GM19351 (cell line): ENCODE results near the gene RCSD1.
A peak's percentile ranks its signal among the peaks of the same experiment; 100 is the strongest.

Experiments
- ATAC-seq: cut with Tn5 transposase; IDR thresholded peaks from one replicate; pipeline ENCODE4 v1.9.1; 2021; ENCODE audit warnings: mild to moderate bottlenecking, moderate library complexity; ENCODE audit not compliant: unreplicated experiment

Gene RCSD1

DNA sequence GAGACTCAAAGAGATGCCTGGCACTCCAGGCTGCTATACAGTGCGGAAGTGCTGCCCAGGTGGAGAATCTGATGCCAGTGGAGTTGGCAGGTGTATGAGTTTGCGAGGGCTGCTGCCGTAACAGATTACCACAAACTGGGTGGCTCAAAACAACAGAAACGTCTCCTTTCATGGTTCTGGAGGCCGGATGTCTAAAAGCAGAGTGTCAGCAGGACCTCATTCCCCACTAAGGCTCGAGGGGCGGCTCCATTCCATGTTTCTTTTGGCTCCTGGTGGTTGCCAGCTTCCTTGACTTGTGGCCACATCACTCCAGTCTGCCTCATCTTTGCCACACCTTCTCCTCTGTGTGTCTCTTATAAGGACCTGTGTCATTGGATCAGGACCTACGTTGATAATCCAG lies 10.0 kb downstream of the RCSD1 start:
- no peak for ATAC-seq

DNA sequence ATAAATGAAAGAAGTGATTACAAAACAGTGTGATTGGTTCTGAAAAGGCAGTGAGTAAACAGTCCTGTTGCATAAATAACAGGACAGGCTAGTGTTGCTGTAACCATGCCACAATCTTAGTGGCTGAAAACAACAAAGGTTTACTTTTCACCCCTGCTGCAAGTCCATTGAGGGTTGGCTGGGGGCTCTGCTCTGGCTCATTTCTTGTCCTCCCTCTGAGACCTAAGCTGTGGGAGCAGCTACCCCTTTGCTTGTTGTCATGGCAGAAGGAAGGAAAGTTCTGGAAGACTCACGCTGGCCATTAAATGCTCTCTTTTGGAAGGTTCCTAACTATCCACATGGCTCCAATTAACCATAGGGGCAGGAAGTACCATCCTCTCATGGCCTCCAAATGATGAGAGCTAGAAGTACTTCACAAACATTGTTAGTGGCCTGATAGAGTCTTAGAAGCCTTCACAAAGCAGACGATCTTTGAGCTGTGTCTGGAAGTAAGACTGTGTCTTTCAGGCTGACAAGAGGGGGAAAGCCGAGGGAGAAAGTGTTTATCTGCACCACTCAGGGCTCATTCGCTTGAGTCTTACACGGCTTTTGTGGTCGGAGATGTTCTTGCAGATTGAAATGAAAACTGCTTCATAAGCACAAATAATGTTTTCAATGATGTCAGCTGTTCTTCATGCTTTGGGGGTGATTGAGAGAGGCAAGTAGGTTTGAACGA lies 11.9 kb downstream of the RCSD1 start:
- no peak for ATAC-seq

DNA sequence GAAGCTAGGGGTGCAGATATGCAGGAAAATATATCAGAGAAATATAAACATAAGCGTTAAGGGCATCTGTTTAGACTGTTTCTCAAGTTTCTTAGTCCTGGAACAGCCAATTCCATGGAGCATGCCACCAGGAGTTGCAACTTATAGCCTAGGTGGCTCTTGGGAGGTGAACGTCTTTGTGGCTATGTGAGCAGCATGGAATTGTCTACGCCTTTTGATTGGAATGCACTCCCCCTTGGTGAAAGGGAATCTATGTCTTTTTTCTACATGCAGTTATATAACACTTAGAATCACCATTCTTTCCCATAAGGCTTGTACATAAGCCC lies 12.4 kb downstream of the RCSD1 start:
- ATAC-seq = no peak

DNA sequence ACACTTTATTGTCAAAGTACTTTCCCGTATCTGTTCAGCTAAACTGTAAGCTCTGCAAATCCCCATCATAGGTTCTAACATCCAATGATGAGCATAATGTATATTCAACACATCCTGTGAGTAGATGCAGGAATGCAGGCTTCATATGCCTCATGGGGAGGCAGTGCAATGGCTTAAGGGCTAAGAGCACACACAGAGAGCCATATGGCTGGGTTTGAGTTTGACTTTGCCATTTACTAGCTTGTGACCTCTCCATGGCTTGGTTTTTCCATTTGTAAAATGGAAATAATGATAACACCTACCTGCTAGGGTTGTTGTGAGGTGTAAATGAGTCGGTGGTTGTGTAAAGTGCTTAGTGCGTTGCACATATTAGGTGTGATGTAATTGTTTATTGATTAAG lies 13.4 kb downstream of the RCSD1 start:
- no peak for ATAC-seq

DNA sequence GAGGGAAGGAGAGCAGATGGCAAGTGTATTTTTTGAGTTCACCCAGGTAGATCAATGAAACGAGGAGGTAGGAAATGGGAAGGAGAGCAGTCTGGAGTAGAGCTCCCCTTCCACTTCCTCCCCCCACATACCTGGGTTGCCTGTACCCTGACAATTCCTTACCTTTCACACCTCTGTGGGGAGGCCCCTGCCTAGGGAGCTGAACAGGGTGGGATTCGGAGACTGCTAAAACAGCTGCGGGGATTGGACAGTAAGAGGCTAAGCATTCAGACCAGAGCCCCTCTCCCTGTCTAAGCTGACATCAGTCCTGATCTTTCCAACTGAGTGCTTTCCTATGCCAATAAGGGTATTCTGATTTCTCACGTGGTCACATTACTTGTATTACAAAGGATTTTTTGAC lies 14.5 kb downstream of the RCSD1 start:
- ATAC-seq = no peak

DNA sequence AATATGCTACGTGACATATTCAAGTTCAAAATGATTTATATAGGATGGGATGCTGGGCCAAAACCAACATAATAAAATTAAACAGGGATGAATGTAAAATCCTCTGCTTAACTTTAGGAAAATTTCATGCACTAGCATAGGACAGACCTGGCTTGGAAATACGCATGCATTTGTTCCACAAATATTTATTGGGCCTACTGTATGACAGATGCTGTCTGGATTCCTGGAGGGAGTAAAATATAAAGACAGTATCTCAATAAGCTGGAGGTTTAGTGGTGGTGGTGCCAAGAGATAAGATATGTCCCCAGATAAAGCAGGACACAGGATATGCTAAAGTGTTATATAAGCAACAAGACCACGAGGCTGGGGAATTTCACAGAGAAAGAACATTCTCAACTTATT lies 15.1 kb downstream of the RCSD1 start:
- no peak for ATAC-seq

DNA sequence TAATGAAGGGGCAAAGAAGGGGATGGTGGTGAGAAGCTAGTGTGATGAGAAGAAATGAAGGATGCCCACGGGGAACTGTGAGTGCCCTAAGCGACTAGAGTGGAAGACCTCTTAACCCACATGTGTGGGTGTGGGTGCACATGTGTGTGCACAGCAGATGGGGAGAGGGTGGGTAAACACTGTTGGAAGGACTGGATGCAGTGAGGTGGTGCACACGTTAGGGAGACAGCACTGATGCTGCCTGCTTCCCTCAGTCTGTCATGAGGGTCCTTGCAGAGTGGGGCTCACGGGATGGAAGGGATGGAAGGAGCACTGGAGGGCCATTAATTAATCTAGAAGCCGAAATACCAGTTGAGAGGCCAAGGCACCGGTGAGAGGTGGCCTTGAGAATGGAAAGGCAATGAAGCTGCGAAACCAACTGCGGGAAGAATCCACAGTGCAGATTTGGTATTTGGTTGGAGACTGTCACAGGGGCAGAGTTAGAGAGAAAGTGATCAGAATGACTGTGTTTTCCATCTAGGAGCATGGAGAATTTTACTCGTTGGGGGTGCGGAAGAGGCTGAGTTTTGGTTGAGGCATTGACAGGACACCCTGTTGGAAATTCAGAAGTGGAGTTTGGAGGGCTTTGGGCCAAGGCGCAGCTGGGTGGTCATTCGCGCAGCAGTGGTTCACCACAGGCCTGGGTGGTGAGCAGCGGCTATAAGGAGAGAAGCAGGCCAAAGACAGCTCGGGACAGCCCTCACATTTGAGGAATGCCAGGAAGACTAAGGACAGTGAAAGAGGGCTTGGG lies 15.8 kb downstream of the RCSD1 start:
- ATAC-seq = no peak

DNA sequence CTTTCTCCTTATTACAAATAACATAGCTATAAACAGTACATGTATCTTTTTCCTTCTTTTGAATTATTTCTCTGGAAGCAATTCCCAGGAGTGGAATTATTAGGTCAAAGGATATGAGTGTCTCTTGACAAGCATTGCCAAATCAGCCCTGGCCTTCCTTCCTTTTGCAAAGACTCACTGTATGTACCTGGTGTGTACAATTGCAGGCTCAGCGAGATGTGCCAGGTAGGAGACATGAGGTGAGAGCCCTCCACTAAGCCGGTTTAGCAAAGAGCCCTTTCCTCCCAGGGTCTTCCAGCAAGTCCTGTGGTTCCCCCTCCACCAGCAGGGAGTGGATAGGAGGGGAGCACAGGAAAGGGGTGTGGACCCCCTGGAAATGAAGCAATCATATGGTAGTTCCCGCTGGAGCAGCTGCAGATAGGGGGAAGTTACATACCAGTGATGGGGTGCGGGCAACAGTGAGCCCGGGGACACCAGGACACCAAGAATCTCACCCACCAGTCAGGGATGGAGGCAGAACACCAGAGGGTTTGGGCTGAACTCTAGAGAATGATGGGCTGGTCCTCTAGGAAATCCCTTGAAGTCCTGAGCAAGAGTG lies 18.3 kb downstream of the RCSD1 start:
- no peak for ATAC-seq

DNA sequence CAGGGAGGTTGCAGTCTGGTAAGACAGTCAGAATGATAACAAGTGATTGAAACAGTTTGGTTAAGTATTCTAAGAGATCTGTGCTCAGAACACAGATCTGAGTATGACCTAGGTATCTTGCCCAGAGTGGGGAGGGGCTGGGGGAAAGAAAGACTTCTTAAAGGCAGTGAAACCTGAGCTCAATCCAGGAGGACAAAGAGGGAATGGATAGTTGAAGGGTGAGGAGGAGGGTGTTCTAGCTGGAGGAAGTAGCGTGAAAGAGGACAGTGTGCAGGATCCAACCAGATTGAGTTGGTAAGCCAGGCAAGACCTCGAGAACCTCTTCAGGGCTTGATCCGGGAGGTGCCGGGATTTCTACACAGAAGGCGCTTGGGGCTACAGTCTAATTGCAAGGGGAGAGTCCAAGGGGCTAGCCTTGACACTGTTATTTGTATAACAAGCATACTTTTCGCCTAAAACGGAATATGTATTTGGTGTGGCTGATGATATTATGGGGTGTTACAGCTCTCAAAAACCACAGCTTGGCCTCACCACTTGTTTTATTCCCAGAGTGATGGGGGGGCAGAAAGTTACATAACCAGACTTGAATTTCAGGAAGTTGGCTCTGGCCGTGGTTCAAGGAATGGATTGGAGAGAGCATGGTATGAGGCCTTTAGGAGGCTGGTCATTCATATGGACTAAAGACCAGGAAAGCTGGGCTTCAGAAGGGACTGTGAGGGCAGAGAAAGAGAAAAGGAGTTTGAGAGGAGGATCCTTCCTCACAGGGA lies 19.1 kb downstream of the RCSD1 start:
- ATAC-seq = no peak

DNA sequence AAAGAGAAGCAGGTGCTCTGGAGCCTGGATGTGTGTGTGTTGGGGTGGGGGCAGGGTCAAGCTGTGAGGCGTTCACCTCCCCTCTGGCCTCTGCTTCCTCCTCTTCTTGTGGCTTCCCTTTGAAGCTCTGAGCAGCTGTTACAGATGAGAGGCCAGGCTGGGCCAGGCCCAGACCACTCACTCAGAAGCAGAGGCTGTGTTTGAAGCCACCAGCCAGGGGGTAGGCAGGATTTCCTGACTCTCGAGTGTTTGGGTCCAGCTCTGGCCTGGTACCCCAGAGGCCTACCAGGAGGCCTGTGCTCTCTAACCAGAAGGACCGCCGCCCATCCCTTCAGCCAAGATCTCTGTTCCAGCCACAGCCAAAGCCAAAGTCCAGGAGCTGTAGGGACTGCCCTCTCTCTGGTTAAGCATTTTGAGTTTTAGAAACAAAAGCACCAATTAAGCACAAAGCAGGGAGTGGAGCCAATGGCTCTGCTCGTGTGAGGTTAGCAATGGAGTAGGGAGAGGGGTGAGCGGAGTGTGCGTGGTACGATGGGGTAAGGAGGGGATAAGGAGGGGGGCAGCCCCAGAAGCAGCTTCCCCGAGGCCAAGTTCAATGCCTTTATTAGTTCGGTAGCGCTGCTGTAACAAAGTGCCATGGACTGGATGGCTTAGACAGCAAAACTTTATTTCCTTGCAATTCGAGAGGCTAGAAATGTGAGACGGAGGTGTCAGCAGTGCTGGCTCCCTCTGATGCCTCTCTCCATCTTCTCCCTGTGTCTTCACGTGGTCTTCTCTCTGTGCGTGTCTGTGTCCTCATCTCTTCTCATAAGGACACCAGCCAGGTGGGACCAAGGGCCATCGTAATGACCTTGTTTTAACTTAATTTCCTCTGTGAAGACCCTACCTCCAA lies 20.5 kb downstream of the RCSD1 start:
- ATAC-seq = peak; percentile 78

DNA sequence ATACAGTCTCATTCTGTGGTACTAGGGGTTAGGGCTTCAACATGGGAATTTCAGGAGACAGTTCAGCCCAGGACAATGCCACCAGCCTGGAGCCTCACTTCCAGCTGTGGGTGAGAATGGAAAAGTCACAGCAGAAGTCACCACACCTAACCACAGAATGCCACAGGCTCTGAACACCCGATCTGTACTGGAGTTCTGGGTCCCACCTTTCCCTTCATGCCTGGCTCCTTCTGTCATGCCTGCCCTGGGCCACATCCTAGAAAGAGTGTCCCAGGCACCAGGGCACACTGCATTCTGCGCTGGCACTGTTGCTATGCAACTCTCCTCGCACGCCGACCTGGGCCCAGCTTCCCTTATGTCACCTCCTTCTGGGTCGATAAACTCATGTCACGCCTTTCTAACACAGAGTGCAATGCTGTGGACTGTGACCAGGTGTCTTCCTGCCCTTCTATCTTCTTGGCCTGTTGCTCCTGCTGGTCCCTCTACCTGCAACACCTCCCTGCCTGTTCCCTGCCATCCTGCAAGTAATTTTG lies 21.2 kb downstream of the RCSD1 start:
- peak; percentile 47 for ATAC-seq

DNA sequence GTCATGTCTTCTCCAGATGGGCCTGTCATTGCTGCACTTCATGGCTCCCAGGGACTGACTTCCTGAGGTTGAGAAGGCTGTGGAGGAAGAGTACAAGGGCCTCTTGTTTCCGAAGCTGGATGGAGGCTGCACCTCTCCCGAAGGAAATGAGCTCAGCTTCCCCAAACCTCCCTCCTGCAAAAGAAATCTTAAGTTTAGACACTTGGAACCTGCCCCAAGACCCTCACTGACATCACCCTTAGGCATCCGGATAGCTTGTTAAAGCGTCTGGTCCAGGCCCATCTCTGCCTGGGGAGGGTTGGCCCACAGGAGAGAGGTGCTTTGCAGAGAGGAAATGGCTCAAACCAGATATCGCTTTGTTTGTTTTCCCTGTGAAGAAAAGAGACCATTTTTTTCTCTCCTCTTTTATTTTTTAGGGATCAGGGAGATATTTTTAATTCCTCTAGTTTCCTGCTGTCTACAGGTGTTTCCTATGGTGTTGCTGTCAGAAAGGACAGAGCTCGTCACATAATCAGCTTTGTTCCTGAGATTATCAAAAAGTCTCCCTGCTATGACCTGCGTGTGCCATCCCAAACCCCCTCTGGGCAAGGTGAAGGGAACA lies 25.0 kb downstream of the RCSD1 start:
- no peak for ATAC-seq

DNA sequence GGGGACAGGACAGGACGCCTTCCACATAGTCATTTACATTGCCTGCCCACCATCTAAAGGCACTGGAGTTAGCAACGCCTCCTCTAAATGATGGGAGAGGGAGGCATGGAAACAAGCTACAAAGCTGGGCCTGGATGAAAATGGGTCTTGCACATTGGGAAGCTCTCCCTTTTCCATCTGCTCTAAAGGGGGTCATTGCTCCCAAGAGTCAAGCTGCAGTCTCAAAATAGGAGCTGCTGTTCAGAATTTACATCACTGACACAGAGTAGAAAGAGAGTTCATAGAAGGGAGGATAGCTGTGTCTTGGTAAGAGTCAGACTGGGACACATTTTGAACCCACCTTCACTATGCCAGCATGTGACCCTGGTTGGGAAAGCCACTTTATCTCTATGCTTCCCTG lies 26.6 kb downstream of the RCSD1 start:
- ATAC-seq = no peak

DNA sequence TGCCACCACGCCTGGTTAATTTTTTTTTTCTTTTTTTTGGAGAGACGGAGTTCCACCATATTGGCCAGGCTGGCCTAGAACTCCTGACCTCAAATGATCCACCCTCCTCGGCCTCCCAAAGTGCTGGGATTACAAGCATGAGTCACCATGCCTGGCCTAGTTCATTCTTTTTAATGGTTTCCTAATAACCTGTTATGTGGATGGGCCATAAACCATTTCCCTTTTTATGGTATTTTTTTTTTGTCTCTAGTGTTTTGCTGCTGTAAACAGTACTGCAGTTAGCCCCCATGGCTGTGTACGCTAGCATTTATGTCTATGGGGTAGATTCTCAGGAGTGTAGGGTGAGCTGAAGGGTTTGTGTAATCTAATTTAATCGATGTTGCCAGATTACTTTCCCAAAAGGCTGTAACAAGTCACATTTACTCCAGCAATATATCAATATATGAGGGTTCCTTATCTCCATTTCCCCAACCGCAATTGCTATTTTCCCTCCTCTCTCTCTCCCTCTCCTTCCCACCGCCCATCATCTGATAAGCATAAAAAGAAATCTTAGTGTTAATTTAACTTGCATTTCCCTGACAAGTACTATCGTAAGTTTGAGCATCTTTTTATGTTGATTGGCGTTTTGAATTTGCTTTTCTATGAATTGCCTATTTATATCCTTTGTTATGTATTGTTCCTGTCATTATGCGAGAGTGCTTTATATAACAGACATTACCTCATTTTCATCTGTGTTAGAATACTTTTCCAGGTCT lies 28.7 kb downstream of the RCSD1 start:
- ATAC-seq = no peak

DNA sequence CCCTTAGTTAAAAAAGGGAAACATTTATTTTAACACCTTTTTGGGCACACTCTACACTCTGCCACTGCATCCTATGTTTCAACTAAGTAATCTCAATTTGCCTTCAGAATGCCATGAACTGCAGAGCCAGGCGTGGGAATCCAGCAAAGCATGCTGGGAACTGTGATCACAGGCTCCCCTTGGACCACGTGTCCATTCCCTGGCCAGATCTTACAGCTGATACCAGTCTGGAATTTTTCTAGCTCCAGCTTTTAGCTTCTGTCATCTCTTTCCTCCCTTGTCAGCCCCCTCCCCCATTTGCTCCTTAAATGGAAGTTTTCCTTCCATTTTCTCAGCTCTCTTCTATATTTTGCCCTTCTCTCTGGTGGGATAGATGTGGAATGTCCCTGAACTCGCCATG lies 29.4 kb downstream of the RCSD1 start:
- ATAC-seq = no peak

DNA sequence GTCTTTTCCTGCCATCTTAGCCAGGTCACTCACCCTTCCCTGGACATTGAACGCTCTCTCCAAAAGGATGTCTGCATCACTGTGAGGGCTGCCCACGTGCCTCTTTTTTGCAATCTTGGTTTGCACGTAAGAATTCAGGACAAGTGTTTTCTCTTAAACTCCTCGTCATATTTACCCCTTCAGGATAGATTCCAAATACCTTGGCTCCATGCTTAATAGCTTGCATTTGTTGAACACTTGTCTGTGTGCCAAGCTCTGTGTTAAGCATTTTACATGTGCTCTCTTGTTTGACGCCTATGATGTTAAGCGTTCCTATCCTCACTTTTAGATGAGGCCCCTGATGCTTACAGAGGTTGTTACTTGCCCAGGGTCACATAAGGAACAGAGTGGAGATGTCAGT lies 29.8 kb downstream of the RCSD1 start:
- no peak for ATAC-seq

DNA sequence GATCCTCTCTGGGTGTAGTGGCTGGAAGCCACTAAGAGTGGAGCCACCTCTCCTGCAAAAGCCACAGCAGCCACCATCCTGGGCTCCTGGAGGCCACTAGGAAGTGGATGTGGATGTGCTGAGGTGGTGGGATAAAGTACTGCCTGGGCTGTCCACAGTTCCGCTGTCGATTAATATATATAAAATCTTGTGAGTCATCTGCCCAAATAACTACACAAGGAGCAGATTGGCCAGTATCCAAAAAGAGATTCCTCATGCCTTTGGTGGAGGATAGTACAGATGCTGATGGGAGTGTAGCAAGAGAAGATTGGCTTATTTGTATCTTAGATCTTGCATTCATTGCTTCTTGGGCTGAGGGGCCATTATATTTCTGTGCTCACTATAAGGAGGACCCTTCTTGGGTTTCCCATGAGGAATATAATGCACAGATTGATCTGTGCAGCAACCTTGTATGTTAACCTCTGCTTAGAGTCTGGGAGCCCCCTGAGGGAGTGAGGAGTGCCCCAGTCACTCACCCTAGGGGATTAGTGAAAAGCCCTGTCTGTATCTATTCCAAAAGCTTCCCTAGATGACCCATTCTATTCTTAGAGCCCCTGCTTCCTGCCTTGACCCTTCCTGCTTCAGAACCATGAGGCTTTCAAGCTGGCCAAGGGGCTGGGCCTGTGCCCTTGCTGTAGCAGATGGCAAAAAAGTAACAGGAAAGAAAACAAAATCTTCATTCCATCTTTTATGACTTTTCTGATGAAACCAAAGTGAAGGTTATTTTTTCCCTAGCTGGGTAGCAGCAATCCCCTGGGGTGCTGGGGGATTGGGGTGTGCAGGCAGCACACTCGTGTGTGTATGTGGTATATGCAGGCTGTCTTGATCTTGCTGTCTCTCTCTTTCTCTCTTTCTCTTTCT lies 31.7 kb downstream of the RCSD1 start:
- no peak for ATAC-seq
